ENCODE data around the gene ARHGAP22.

Gene ARHGAP22

GRCh38 chr10:48608976-48609375 is 4.1 kb upstream of the ARHGAP22 start:
- H3K36me3 ChIP-seq (ENCODE audit: control insufficient read depth in 2 of 2, insufficient read depth in 2 of 2, low read length in 2 of 2): no peaks in the 10 kb centered on the region
- peaks cover 2 to 9% of the 10 kb centered on the region in 2 donors for H3K27me3 ChIP-seq (ENCODE audit: control insufficient read depth in 2 of 2, insufficient read depth in 2 of 2, low read length in 2 of 2)
- peaks cover 0 to 6% of the 10 kb centered on the region in 2 donors for H3K4me1 ChIP-seq (ENCODE audit: control insufficient read depth in 2 of 2, insufficient read depth in 2 of 2, low read length in 2 of 2)
- H3K9ac ChIP-seq (ENCODE audit: low read depth in 1 of 2, low read length in 2 of 2): no peak overlapping the region
- no peak overlapping the region for H3K4me3 ChIP-seq (ENCODE audit: low read length in 2 of 2)
- H3K27ac ChIP-seq (ENCODE audit: low read depth in 2 of 2, low read length in 2 of 2): no peak overlapping the region
- no peaks in the 10 kb centered on the region for H3K9me3 ChIP-seq (ENCODE audit: control insufficient read depth in 2 of 2, low read length in 2 of 2)

DNA sequence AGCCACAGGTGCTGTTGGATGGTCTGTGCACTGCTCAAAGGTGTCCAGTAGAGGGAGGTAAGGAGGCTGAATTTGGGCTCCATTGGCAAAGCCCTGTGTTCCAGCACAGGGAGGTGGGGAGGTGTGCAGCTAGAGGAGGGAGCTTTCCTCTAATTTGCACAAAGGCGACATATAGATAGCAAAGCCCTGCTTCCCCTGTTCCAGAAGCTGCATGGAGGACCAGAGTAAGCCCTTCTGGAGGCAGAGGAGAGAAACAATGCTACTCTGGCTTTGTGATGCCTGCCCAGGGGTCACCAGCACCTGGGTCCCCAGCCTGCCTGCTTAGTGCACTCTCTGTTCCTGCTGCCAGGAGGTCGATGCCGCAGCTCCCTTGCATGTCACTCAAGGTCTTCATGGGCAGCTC is 3.4 kb upstream of the ARHGAP22 start:
- peaks cover 4 to 9% of the 10 kb centered on the region in 2 donors for H3K27me3 ChIP-seq (ENCODE audit: control insufficient read depth in 2 of 2, insufficient read depth in 2 of 2, low read length in 2 of 2)
- peaks cover 0 to 6% of the 10 kb centered on the region in 2 donors for H3K4me1 ChIP-seq (ENCODE audit: control insufficient read depth in 2 of 2, insufficient read depth in 2 of 2, low read length in 2 of 2)
- no peaks in the 10 kb centered on the region for H3K9me3 ChIP-seq (ENCODE audit: control insufficient read depth in 2 of 2, low read length in 2 of 2)
- no peak overlapping the region for H3K9ac ChIP-seq (ENCODE audit: low read depth in 1 of 2, low read length in 2 of 2)
- no peak overlapping the region for H3K27ac ChIP-seq (ENCODE audit: low read depth in 2 of 2, low read length in 2 of 2)
- no peak overlapping the region for H3K4me3 ChIP-seq (ENCODE audit: low read length in 2 of 2)
- H3K36me3 ChIP-seq (ENCODE audit: control insufficient read depth in 2 of 2, insufficient read depth in 2 of 2, low read length in 2 of 2): no peaks in the 10 kb centered on the region

DNA sequence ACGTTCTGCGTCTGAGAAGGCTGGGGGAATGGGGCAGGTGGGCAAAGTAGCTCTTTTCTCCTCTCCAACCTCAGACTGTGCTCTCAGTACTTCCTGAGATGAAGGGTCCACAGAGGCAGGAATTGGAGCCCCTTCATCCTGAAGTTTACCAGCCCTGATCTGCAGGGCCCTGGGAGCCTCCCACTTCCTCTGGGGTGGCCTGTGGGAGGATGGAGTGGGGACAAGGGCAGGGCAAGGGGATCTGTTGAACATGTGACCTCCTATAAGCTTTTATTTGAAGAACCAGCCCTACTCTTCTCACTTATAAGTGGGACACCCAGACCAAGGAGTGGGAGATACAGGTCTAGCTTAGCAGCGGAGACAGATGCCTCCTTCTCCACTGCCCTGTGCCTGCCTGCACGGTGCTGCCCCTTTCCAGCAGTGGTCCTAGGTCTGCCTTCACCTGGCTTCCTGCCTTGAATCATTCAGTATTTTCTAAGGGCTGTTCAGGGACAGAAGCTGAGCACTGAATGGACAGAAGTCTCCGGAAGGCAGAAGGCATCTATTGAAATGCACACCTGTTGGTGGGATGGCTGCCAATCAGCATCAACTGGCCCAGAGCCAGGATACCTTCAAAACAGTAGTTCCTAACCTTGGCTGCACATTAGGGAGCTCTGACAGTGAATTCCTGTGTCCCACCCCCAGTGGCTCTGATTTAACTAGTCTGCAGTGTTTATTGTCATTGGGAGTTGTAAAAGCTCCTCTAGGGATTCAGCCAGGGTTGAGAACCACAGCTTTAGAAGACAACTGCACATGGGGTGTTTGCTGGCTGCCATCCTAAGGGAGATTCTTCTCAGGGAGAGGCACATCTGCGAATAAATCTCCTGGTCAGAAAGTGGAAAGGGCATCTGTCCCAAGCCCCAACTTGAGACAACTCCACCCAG is 2.7 kb upstream of the ARHGAP22 start:
- Histone ChIP-seq H3K4me3 (ENCODE audit: low read length in 2 of 2) (no peak overlapping the region), H3K27me3 (ENCODE audit: control insufficient read depth in 2 of 2, insufficient read depth in 2 of 2, low read length in 2 of 2) (peaks cover 4 to 13% of the 10 kb centered on the region in 2 donors), H3K9ac (ENCODE audit: low read depth in 1 of 2, low read length in 2 of 2) (no peak overlapping the region), H3K4me1 (ENCODE audit: control insufficient read depth in 2 of 2, insufficient read depth in 2 of 2, low read length in 2 of 2) (peaks cover 0 to 6% of the 10 kb centered on the region in 2 donors), H3K36me3 (ENCODE audit: control insufficient read depth in 2 of 2, insufficient read depth in 2 of 2, low read length in 2 of 2) (no peaks in the 10 kb centered on the region), H3K27ac (ENCODE audit: low read depth in 2 of 2, low read length in 2 of 2) (peak overlapping the region in 1 of 2 donors; percentile 24), H3K9me3 (ENCODE audit: control insufficient read depth in 2 of 2, low read length in 2 of 2) (no peaks in the 10 kb centered on the region)

GRCh38 chr10:48606530-48607355 is 1.9 kb upstream of the ARHGAP22 start:
- Histone ChIP-seq H3K9me3 (ENCODE audit: control insufficient read depth in 2 of 2, low read length in 2 of 2) (no peaks in the 10 kb centered on the region), H3K4me1 (ENCODE audit: control insufficient read depth in 2 of 2, insufficient read depth in 2 of 2, low read length in 2 of 2) (peaks cover 0 to 6% of the 10 kb centered on the region in 2 donors), H3K36me3 (ENCODE audit: control insufficient read depth in 2 of 2, insufficient read depth in 2 of 2, low read length in 2 of 2) (no peaks in the 10 kb centered on the region), H3K27ac (ENCODE audit: low read depth in 2 of 2, low read length in 2 of 2) (peak overlapping the region in 1 of 2 donors; percentile 24), H3K9ac (ENCODE audit: low read depth in 1 of 2, low read length in 2 of 2) (no peak overlapping the region), H3K27me3 (ENCODE audit: control insufficient read depth in 2 of 2, insufficient read depth in 2 of 2, low read length in 2 of 2) (peaks cover 4 to 13% of the 10 kb centered on the region in 2 donors), H3K4me3 (ENCODE audit: low read length in 2 of 2) (no peak overlapping the region)

DNA sequence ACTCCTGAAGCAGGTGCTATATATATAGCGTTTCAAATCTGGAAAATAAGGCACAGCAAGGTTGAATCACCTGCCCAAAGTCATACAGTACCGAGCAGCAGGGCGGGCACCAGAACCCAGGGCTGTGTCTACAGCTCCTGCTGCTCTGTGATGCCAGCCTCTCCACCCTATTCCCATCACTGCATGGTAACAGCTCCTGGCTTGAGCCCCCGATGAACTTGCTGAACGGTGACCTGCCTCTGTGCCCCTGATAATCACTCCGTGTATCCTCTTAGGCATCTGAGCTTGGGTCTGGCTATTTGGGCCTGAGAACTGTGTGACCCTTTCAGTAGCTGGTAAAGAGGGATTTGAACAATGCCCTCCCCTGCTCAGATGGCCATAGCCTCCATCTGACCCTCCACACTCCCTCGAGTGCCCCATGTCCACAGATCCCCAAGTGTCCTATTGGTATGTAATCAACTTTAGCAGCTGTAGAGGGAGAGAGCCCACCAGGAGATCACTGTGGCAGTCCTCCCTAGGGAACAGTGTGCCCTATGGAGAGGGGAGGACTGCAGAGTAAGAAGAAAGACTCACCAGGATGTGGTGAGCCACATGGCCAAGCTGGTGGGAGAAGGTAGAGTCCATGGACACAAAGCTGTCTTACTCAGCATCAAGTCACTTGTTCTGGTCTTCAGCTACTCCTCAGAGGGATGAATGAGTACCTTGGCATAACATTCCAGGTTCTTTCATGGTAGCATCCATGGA is 1.1 kb upstream of the ARHGAP22 start:
- Histone ChIP-seq H3K4me3 (ENCODE audit: low read length in 2 of 2) (no peak overlapping the region), H3K36me3 (ENCODE audit: control insufficient read depth in 2 of 2, insufficient read depth in 2 of 2, low read length in 2 of 2) (no peaks in the 10 kb centered on the region), H3K9me3 (ENCODE audit: control insufficient read depth in 2 of 2, low read length in 2 of 2) (no peaks in the 10 kb centered on the region), H3K4me1 (ENCODE audit: control insufficient read depth in 2 of 2, insufficient read depth in 2 of 2, low read length in 2 of 2) (peaks cover 0 to 6% of the 10 kb centered on the region in 2 donors), H3K27me3 (ENCODE audit: control insufficient read depth in 2 of 2, insufficient read depth in 2 of 2, low read length in 2 of 2) (peaks cover 4 to 13% of the 10 kb centered on the region in 2 donors), H3K9ac (ENCODE audit: low read depth in 1 of 2, low read length in 2 of 2) (no peak overlapping the region), H3K27ac (ENCODE audit: low read depth in 2 of 2, low read length in 2 of 2) (no peak overlapping the region)

DNA sequence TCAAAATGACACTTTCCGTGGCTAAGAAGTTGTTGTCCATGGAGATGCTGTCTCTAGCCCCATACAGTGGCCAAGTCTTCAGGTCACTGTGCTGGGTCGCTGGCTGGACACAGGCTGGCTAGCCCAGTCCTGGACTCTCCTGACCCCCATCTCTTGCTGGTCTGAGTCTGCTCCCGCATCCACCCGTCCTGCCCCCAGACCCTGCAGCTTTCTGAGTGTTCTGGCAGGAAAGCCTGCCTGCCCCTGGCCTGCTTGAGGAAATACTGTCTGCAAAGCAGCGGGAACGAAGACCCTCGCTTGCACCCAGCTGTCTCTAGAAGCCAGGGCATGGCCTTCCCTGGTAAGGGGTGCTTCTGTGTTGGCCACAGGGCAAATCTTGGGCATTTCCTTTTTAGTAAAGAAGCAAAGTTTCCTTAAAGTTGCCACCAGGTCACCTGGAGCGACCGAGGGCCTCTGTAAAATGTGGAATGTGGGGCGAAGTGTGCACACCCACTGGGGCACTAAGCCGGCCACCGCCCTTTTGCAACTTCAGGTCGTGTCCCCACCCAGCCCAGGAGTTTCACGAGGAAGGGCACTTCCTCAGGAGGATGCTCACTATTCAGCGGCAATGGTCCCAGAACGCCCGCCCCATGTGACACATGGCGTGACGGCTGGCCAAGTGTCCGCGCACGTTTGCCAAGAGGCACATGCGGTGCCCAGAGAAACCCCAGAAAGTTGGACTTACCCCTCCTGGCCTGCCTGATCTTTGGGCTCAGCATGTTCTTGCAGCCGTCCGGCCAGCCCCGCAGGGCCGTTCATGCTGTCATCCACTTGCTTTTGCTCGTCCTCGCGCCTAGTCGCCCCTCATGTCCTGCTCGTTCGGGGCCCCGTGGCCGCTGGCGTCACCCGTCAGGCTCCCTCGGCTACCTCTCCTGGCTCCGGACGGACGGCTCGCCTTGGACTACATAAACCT is 558 bp downstream of the ARHGAP22 start:
- peaks cover 4 to 13% of the 10 kb centered on the region in 2 donors for H3K27me3 ChIP-seq (ENCODE audit: control insufficient read depth in 2 of 2, insufficient read depth in 2 of 2, low read length in 2 of 2)
- peak overlapping the region; percentile 20 to 66 for H3K4me3 ChIP-seq (ENCODE audit: low read length in 2 of 2)
- H3K27ac ChIP-seq (ENCODE audit: low read depth in 2 of 2, low read length in 2 of 2): no peak overlapping the region
- H3K4me1 ChIP-seq (ENCODE audit: control insufficient read depth in 2 of 2, insufficient read depth in 2 of 2, low read length in 2 of 2): peaks cover 0 to 6% of the 10 kb centered on the region in 2 donors
- peak overlapping the region; percentile 20 to 24 for H3K9ac ChIP-seq (ENCODE audit: low read depth in 1 of 2, low read length in 2 of 2)
- no peaks in the 10 kb centered on the region for H3K9me3 ChIP-seq (ENCODE audit: control insufficient read depth in 2 of 2, low read length in 2 of 2)
- H3K36me3 ChIP-seq (ENCODE audit: control insufficient read depth in 2 of 2, insufficient read depth in 2 of 2, low read length in 2 of 2): no peaks in the 10 kb centered on the region

- Histone ChIP-seq H3K4me3 (ENCODE audit: low read length in 2 of 2) (peak overlapping the region in 1 of 2 donors; percentile 66), H3K27me3 (ENCODE audit: control insufficient read depth in 2 of 2, insufficient read depth in 2 of 2, low read length in 2 of 2) (peaks cover 4 to 13% of the 10 kb centered on the region in 2 donors), H3K27ac (ENCODE audit: low read depth in 2 of 2, low read length in 2 of 2) (no peak overlapping the region), H3K4me1 (ENCODE audit: control insufficient read depth in 2 of 2, insufficient read depth in 2 of 2, low read length in 2 of 2) (peaks cover 0 to 6% of the 10 kb centered on the region in 2 donors), H3K36me3 (ENCODE audit: control insufficient read depth in 2 of 2, insufficient read depth in 2 of 2, low read length in 2 of 2) (no peaks in the 10 kb centered on the region), H3K9me3 (ENCODE audit: control insufficient read depth in 2 of 2, low read length in 2 of 2) (no peaks in the 10 kb centered on the region), H3K9ac (ENCODE audit: low read depth in 1 of 2, low read length in 2 of 2) (no peak overlapping the region)
Measured at GRCh38 chr10:48603421-48604038, 1.3 kb downstream of the ARHGAP22 start.

GRCh38 chr10:48602401-48603135 is 2.3 kb downstream of the ARHGAP22 start:
- H3K36me3 ChIP-seq (ENCODE audit: control insufficient read depth in 2 of 2, insufficient read depth in 2 of 2, low read length in 2 of 2): no peaks in the 10 kb centered on the region
- no peaks in the 10 kb centered on the region for H3K9me3 ChIP-seq (ENCODE audit: control insufficient read depth in 2 of 2, low read length in 2 of 2)

More at GRCh38 chr10:48602401-48603135, 2.3 kb downstream of the ARHGAP22 start:
- no peak overlapping the region for H3K4me3 ChIP-seq (ENCODE audit: low read length in 2 of 2)
- peaks cover 0 to 6% of the 10 kb centered on the region in 2 donors for H3K4me1 ChIP-seq (ENCODE audit: control insufficient read depth in 2 of 2, insufficient read depth in 2 of 2, low read length in 2 of 2)
- no peak overlapping the region for H3K27ac ChIP-seq (ENCODE audit: low read depth in 2 of 2, low read length in 2 of 2)
- peaks cover 4 to 13% of the 10 kb centered on the region in 2 donors for H3K27me3 ChIP-seq (ENCODE audit: control insufficient read depth in 2 of 2, insufficient read depth in 2 of 2, low read length in 2 of 2)
- H3K9ac ChIP-seq (ENCODE audit: low read depth in 1 of 2, low read length in 2 of 2): no peak overlapping the region
